Measurements from ENCODE around the gene BLVRA.
A peak's percentile ranks its signal among the peaks of the same experiment; 100 is the strongest.
"Not testable (repeated sequence)": the region's sequence is repeated elsewhere in the genome, so short reads cannot be mapped to it uniquely, and the experiment has no call there.

BLVRA gene, protein sequence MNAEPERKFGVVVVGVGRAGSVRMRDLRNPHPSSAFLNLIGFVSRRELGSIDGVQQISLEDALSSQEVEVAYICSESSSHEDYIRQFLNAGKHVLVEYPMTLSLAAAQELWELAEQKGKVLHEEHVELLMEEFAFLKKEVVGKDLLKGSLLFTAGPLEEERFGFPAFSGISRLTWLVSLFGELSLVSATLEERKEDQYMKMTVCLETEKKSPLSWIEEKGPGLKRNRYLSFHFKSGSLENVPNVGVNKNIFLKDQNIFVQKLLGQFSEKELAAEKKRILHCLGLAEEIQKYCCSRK

DNA sequence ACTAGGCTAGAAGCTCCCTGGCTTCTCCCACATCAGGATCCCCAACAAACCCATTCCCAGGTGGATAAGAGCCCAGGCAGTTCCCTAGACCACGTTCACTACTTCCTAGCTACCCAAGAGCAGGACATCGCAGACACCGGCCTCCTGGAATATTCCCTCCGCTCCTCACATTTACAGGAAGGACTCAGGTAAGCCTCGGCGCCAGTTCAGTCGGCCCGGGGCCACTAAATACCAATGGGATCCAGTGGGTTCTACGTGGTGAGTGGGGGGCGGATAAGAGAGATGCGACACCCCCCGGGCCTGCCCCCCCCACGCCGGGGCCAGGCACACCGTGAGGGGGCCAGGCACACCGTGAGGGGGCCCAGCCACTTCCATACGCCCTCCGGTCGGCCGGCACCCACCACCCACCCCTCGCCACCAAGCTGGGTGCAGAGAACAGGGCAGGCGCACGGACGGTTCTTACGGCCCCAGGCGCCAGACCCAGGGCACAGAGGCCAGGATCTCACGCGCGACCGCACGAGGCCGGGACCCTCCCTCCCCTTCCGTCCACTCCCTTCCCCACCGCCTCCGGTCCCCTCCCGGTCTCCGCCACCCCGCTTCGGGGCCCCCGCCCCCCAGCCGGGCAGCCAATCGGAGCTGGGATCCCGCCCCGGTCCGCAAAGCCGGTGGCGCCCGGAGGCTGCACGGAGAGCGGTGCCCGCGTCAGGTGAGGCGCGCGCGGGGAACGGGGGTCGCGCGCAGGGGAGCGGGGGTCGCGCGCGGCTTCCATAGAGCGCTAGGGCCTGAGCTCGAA is at the start of gene BLVRA:
TSS of gene BLVRA (plus strand) at position 652 of the 793 bp plus-strand sequence. CDS start 12,479 bp downstream, outside the sequence.
- peak; percentile 69 for DNase-seq (ENCODE audit: low spot score)

DNA sequence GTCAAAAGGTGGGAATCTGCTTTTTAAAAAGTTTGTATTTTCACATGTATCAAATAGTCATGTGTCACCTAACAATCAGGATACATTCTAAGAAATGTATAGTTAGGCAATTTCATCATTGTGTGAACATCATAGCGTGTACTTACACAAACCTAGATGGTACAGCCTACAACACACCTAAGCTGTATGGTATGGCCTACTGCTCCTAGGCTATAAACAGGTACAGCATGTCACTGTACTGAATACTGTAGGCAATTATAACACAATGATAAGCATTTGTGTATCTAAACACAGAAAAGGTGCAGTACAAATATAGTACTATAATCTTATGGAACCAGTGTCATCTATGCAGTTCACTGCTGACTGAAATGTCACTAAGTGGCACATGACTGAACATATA is 47.0 kb upstream of the BLVRA start:
- no peak for DNase-seq (ENCODE audit: low spot score)

DNA sequence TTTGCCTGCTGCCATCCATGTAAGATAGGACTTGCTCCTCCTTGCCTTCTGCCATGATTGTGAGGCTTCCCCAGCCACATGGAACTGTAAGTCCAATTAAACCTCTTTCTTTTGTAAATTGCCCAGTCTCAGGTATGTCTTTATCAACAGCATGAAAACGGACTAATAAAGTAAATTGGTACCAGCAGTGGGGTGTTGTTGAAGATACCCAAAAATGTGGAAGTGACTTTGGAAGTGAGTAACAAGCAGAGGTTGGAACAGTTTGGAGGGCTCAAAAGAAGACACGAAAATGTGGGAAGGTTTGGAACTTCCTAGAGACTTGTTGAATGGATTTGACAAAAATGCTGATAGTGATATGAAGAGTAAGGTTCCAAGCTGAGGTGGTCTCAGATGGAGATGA is 42.5 kb upstream of the BLVRA start:
- DNase-seq (ENCODE audit: low spot score), result not testable (repeated sequence)

DNA sequence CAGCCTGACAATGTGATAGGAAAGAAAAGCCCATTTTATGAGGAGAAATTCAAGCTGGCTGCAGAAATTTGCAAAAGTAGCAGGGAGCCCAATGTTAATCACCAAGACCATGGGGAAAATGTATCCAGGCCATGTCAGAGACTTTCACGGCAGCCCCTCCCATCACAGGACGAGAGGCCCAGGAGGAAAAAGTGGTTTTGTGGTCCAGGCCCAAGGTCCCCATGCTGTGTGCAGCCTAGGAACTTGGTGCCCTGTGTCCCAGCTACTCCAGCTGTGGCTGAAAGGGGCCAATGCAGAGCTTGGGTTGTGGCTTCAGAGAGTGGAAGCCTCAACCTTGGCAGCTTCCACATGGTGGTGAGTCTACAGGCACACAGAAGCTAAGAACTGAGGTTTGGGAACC is 41.9 kb upstream of the BLVRA start:
- DNase-seq (ENCODE audit: low spot score), result no peak

DNA sequence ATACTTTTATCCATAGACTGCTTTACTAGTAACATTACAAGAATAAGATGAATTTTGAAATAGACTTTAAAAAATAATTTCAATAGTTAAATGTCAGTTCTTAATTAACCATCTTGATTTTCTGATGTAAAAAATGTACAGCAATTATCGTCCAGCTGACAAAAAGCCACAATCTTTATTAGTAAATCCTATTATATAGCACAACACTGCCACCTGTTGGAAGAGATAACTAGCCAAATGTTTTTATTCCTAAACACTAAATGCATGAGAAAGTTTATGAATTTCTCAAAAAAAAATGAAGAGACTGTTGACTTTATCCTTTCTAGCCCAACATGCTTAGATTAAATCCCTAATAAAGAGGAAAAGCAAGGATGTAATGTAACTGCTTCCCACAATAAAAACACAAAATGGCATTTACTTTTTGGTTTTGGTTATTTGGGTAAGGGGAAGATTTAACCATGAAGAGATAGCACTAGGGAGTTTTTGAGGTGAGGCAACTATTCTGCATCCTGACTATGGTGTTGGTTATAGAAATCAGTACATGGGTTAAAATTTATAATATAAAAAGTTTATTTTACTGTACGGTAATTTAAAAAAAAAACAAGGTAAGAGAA is 37.2 kb upstream of the BLVRA start:
- DNase-seq (ENCODE audit: low spot score), result peak; percentile 75

DNA sequence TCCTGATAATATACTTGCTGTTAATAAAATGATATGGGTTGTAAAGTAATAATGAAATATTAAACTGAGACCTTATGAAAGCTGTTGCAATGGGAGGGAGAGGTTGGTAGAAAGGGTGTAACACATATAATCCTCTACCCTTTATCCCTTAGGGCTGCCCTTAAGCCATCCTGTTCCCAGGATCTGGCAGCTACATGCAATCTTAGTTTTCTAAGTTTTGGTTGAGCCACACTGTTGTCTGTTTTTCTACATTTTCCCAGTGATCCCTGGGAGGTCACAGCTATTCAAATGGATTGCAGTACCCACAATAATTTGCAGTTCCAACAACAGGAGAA is 35.5 kb upstream of the BLVRA start:
- no peak for DNase-seq (ENCODE audit: low spot score)

DNA sequence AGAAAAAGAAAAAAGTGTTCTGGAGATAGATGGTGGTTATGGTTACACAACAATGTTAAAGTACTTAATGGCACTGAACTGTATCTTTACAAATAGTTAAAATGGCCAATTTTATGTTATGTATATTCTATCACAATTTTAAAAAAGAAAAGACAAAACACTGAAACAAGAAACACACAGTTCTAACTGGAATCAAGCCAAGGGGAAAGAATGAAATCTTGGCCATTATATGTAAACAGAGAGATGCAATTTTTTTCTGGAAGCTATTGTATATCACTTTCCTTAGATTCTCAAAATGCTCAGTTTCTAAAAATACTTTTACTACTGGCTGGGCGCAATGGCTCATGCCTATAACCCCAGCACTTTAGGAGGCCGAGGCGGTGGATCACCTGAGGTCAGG is 33.2 kb upstream of the BLVRA start:
- DNase-seq (ENCODE audit: low spot score), result no peak

DNA sequence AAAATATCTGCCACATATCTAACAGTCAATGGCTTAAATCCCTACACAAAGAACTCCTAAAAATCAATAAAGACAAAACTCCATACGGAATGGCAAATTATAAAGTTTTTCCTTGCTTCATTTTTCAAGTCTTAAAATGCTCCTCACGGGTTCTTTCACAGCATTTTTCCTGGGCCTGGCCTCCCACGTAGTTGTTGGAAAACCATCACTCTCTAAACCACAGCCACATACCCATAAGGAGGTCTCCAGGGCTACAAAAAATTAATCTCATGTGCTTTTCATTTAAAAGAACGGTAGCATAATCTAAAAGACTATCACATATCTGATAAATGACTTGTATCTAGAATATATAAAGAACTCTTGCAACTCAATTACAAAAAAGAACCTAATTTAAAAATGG is 32.0 kb upstream of the BLVRA start:
- DNase-seq (ENCODE audit: low spot score), result no peak

DNA sequence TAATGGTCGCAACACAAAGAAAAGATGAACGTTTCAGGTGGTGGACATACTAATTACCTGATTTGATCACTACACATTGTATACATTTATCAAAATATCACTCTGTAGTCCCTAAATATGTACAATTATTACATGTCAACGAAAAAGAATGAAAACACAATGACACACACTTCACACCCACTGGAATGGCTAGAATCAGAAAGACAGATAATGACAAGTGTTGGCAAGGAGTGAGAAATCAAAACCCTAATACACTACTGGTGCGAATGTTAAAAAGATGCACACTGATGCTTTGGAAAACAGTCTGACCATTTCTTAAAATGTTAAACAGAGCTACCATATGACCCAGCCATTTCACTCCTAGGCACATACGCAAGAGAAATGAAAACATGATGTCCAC is 31.5 kb upstream of the BLVRA start:
- DNase-seq (ENCODE audit: low spot score), result no peak

DNA sequence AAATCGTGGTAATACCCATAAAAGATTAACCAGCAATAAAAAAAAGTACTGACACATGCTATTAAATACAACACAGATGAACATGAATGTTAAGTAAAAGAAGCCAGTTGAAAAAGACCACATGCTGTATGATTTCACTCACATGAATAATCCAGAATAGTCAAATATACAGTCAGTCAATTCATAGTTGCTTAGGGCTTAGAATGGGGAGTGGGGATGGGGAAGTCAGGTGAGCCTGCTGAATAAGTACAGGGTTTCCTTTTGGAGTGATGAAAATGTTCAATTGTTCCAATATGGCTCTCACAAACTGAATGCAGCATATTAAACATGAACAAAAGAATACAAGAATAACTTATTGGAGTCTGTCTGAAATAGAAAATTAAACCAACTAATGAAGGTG is 31.0 kb upstream of the BLVRA start:
- DNase-seq (ENCODE audit: low spot score), result no peak

DNA sequence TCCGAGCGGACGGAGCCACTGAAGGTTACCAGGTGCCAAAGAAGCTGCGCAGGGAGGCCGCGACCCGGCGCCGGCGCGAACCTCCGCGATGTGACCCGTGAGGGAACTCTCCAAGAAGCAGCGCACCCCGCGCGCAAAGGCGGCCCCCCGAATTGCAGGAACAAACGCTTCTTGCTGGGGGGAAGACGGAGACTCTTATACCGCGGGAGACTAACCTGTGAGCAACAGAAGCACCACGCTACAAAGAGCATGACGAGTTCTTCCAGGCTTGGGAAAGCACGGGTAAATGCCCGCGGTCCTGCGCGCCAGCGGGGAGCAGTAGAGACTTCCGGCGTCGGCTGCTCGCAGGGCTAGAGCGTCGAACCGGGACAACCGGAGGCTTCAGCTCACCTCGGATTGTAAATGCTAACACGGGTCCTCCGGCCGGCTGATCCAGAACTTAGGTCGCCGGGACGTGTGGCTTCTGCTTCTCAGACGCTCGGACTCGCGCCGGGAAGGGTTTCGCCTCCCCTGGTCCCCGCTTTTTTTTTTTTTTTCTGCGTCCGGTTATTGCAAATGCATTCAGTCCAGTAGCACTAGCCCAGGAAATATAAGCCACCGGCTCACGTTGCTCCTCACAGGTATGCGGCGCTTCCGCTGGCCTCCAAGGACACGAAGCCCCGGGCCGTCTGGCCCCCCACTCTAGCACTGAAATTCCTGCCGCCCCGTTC is 29.1 kb upstream of the BLVRA start, which contains the start of gene COA1:
TSS of gene COA1 (minus strand) at position 310 of the 710 bp plus-strand sequence. CDS start 80,909 bp downstream, outside the sequence.
- DNase-seq (ENCODE audit: low spot score), result peak; percentile 87

DNA sequence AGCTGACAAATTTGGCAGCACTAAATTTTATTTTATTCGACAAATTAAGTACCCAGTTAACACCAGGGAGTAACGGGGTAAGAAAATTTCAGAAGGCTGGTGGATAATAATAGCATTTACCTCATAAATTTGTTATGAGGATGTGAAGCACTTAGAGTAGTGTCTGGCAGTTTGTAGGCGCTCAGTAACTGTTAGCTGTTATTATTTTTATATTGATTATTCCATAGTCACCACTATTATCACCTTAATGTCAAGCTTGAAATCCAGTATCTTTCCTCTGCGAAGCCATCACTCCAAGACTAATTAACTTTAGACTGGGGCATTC is 28.6 kb upstream of the BLVRA start:
- no peak for DNase-seq (ENCODE audit: low spot score)

DNA sequence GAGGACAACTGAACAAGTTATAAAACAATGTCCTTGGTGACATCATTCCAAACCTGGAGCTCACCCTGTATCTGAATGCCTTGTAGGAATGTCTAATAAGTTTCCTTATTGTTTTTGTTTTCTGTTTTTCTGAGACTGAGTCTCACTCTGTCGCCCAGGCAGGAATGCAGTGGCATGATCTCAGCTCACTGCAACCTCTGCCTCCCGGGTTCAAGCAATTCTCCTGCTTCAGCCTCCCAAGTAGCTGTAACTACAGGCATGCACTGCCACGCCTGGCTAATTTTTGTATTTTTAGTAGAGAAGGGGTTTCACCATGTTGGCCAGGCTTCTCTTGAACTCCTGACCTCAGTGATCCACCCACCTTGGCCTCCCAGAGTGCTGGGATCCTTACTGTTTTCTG is 27.0 kb upstream of the BLVRA start:
- not testable (repeated sequence) for DNase-seq (ENCODE audit: low spot score)

DNA sequence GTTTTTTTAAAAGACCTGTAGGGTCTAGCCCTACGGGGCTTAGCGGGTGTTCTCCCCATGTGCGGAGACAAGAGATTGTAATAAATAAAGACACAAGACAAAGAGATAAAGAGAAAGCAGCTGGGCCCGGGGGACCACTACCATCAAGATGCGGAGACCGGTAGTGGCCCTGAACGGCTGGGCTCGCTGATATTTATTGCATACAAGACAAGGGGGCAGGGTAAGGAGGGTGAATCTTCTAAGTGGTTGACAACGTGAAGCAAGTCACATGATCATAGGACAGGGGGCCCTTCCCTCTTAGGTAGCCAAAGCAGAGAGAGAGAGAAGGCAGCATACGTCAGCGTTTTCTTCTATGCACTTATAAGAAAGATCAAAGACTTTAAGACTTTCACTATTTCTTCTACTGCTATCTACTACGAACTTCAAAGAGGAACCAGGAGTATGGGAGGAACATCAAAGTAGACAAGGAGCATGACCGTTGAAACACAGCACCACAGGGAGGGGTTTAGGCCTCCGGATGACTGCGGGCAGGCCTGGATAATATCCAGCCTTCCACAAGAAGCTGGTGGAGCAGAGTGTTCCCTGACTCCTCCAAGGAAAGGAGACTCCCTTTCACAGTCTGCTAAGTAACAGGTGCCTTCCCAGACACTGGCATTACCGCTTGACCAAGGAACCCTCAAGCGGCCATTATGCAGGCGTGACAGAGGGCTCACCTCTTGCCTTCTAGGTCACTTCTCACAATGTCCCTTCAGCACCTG is 23.7 kb upstream of the BLVRA start:
- not testable (repeated sequence) for DNase-seq (ENCODE audit: low spot score)

DNA sequence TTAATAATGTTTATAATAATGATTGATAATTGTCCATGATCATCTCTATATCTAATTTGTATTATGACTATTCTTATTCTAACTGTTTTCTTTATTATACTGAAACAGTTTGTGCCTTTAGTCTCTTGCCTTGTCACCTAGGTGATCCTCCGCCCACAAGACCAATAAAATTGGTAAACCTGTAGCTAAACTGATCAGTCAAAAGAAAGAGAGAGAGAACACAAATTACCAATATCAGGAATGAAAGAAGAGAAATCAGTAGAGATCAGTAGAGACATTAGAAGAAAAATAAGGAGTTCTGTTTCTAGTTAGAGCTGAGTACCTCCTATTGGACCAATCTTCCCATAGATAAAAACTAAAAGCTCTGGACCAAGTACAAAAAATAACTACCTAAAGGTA is 23.1 kb upstream of the BLVRA start:
- no peak for DNase-seq (ENCODE audit: low spot score)

DNA sequence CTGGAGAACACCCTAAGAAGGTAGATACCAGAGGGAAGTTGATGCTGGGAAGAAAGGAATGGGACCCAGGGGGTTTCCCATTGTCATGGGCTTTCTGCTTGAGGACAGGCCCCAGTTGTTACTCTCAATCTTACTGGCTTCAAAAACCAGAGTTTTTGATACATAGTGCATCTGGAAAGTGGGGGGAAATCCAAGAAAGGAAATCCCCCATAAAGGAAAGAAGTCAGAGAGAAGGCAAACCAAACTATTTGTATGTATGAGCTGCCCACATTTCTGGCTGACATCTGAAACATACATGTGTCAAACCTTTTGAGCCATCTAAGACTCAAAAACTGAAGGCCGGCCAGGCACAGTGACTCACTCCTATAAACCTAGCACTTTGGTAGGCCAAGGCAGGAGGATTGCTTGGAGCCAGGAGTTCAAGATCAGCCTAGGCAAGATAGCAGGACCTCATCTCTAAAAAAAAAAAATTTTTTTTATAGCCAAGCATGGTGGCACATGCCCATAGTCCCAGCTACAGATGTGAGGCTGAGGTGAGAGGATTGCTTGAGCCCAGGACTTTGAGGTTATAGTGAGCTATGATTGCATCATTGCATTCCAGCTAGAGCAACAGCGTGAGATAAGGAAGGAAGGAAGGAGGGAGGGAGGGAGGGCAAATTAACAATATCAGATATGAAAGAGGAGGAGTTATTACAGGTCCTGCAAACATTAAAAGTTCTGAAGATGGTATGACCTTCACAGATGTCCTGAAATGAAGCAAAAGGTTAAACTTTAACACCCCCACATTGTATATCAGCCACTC is 22.5 kb upstream of the BLVRA start:
- no peak for DNase-seq (ENCODE audit: low spot score)

DNA sequence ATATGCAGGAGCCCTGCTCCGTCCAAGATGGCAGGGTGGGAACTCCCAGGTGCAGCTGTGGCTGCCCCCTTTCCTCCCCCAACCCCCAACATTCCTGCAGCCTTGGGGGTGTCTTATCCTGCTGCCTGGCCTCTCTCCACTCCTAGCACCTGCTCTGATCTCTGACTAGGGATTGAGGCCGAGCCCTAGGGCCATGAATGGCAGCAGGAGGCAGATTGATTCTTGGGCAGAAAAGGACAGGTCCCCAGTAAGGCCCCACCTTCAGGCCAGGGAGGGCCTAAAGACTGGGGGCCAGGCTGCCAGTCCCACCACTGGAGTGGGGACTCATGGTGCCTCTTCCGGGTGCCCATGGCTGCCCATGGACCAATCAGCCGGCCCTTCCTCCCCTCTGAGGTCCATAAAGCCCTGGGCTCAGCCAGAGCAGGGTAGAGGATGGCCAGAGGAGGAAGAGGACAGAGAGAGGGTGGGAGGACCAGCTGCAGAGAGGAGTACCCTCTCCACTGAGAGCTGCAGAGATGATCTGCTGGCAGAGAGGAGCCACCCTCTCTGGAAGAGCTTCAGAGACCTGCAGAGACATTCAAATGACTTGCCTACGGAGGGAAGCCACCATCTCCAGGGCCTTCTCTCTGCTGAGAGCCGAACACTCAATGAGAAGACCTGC is 20.9 kb upstream of the BLVRA start:
- no peak for DNase-seq (ENCODE audit: low spot score)

DNA sequence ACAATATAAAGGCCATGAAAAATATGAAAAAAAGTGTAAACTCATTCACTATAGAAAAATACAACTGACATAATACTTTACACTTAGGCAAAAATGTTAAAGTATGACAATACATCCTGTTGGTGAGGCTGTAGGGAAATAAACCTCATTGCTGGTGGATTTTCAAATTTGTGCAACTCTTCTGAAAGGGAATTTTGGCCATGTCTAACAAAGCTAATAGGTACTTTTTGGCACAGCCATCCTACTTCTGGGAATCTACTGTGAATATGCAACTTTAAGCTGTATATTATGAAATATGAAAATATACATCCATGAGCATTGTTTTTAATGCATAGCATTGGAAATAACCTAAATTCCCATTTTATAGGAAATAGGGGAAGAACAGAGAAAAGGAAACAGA is 15.8 kb upstream of the BLVRA start:
- DNase-seq (ENCODE audit: low spot score), result no peak

DNA sequence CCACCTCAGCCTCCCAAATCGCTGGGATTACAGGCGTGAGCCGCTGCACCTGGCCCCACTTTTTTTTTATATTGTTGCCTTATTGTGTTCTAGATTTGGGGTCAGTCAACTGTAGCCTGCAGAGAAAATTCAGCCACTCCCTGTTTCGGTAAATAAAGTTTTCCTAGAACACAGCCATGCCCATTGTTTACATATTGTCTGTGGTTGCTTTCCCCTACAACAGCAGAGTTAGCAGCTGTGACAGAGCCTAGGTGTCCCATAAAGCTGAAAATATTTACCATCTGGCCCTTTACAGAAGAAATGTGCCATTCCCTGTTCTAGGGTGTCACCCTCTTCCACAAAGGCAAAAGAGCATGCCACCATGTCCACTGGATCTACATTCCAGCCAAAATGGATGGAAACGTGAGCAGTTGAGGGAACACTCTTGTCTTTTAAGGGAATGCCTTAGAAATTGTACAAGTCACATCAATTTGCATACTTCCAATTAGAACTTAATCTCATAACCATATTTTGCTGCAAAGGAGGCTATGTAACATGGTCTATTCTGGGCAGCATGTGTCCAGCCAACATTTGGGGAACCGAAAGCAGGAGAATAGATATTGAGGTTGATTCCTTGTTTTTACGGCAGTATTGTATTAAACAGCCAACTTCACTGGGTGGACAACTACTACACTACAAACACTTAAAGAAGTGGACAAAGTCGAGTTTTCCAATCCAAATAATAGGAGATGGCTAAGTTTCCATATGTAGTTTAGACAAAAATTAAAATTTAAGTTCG is 11.0 kb upstream of the BLVRA start:
- no peak for DNase-seq (ENCODE audit: low spot score)

All from CD4-positive, alpha-beta T cell treated with Interleukin-2 at 100 ng/mL for 4 hours (primary cell).